ENCODE results near the gene SUMO2.
A peak's percentile ranks its signal among the peaks of the same experiment; 100 is the strongest.
"Not testable (repeated sequence)": the region's sequence is repeated elsewhere in the genome, so short reads cannot be mapped to it uniquely, and the experiment has no call there.

SUMO2 gene

DNA sequence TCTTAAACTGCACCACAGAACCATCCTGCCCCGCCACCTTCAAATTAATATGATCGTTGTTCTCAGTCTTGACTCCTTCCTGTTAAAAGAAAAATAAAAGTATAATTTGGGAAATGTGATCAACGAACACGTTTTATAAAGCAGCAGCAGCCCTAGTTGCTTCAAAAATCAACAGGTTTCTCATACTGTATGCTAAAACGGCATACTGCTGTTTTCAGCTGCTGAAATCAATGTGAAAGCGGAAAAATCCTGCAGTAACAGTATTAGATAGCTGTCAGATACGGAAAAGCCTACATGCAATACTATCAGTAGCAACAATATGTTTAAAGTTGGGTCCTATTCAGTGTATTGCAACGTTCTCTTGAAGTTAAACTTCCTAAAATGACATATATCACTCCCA lies 1.6 kb downstream of the SUMO2 start:
- DNase-seq = no peak

DNA sequence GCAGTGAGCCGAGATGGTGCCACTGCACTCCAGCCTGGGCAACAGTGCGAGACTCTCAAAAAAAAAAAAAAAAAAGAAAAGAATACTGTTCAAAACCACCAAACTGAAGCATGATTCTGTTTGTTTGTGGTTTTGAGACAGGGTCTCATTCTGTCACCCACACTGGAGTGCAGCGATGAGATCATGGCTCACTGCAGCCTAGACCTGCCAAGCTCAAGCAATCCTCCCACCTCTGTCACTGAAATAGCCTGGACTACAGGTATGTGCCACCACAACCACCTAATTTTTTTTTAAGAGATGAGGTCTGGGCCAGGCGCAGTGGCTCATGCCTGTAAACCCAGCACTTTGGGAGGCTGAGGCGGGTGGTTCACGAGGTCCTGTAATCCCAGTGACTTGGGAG lies 4.3 kb downstream of the SUMO2 start:
- DNase-seq = no peak

DNA sequence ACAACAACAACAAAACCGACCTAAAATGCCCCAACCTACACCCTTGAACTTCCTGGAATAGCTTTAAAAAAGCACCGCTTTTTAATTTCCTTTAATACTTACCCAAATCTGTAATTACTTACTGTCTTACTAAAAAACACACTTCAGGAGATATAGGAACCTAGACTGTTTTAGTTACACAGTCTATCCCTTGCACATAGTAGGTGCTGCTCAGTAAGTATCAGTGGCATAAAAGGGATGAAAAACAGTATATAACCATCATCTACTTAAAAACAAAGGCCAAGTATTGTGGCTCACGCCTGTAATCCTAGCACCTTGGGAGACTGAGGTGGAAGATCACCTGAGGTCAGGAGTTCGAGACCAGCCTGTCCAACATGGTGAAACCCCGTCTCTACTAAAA lies 6.1 kb downstream of the SUMO2 start:
- DNase-seq = no peak

DNA sequence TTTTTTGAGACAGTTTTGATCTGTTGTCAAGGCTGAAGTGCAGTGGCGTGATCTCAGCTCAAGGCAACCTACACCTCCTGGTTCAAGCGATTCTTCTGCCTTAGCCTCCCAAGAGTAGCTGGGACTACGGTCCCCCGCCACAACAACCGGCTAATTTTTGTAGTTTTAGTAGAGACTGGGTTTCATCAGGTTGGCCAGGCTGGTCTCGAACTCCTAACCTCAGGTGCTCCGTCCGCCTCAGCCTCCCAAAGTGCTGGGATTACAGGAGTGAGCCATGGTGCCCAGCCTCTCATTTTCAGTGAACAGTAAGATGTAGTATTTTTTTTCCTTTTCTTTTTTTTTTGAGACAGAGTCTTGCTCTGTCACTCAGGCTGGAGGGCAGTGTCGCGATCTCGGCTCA lies 7.8 kb downstream of the SUMO2 start:
- no peak for DNase-seq

DNA sequence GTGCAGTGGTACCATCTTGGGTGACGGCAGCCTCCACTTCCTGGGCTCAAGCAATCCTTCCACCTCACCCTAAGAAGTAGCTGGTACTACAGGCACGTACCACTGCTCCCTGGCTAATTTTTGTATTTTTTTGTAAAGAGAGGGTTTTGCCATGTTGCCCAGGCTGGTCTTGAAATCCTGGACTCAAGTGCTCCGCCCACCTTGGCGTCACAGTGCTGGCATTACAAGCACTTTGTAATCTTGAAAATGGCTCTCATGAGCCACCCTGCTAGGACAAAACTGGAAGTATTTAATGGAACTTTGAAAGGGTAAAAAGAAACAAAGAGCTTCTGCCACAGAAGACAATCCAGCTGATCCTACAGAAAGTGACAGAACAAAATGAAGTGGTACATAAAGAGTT lies 9.2 kb downstream of the SUMO2 start:
- no peak for DNase-seq

DNA sequence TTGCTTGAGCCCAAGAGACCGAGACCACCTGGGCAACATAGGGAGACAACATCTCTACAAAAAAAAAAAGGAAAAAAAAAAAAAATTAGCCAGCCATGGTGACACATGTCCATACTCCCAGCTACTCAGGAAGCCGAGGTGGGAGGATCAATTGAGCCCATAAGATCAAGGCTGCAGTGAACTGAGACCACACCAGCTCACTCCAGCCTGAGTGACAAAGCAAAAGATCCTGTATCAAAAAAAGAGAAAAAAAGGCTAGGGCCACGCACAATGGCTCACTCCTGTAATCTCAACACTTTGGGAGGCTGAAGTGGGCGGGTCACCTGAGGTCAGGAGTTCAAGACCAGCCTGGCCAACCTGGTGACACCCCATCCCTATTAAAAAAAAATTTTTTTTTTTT lies 13.8 kb downstream of the SUMO2 start:
- no peak for DNase-seq

DNA sequence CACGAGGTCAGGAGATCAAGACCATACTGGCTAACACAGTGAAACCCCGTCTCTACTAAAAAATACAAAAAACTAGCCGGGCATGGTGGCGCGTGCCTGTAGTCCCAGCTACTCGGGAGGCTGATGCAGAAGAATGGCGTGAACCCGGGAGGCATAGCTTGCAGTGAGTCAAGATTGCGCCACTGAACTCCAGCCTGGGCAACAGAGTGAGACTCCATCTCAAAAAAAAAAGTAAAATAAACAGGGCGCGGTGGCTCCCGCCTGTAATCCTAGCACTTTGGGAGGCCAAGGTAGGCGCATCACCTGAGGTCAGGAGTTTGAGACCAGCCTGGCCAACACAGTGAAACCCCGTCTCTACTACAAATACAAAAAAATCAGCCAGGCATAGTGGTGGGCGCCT lies 18.2 kb downstream of the SUMO2 start:
- not testable (repeated sequence) for DNase-seq

DNA sequence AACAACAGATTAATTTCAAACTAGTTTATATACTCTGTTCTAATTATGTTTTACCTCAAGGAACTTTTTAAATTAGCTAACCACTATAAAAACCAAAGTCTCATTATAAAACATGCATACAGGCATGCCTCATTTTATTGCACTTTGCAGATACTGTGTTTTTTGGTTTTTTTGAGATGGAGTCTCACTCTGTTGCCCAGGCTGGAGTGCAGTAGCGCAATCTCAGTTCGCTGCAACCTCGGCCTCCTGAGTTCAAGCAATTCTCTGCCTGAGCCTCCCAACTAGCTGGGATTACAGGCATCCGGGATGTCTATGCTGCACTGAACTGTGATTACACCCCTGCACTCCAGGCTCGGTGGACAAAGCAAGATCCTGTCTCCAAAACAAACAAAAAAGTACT lies 19.7 kb downstream of the SUMO2 start:
- no peak for DNase-seq

DNA sequence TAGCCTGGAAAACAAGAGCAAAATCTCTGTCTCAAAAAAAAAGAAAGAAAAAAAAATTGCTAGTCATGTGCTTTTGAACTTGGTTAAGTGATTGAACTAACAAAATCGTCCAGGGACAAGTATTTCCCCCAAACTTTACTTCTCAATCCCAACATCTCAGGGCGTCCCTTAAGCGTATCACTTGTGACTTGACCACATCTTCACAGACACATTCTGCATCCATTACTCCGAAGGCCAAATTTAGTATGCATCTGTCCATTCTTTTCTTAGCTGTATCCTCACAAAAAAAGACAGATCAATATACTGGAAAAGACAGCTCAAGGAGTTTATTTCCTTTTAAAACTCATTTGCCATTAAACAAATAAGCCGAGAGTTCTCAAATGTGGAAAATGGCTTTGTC lies 22.5 kb downstream of the SUMO2 start:
- DNase-seq = no peak

DNA sequence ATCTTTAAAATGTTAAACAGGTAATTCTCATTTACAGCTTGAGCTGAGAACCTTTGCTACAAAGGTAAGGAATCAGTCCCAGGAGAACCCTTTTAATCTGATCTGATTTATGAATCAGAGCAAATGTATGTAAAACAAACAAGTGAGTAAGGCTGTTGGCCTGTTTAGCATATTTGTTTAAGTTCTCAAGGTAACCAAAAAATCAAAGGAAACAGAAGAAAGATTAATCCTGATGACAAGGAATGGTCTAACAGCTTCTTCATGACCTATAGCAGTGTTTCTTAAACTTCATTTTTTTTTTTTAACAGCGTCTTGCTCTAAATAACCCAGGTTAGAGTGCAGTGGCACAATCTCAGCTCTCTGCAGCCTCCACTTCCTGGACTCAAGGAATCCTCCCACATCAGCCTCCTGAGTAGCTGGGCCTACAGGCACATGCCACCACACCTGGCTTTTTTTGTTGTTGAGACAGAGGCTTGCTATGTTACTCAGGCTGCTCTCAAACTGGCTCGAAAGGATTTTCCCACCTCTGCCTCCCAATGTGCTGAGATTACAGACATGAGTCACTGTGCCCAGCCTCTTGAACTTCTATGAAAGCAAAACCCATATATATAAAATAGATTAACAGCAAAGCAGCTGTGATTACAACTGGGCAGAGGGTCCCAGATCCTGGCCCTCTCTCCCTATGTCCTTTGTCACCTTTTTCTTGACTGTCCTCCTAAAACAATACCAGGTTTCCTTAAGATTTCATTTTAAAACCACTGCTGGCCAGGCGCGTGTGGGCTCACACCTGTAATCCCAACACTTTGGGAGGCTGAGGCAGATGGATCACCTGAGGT lies 23.3 kb downstream of the SUMO2 start:
- no peak for DNase-seq

DNA sequence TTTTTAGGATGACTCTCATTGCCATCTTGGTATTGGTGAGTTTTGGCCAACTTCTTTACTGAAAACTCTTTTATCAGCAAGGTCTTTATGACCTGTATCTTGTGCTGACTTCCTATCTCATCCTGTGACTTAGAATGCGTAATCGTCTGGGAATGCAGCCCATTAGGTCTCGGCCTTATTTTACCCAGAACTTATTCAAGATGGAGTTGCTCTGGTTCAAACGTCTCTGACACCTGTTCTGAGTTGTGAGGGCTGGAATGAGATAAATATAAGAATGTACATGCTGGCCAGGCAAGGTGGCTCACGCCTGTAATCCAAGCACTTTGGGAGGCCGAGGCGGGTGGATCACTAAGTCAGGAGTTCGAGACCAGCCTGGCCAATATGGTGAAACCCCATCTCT lies 24.3 kb downstream of the SUMO2 start:
- DNase-seq = not testable (repeated sequence)

DNA sequence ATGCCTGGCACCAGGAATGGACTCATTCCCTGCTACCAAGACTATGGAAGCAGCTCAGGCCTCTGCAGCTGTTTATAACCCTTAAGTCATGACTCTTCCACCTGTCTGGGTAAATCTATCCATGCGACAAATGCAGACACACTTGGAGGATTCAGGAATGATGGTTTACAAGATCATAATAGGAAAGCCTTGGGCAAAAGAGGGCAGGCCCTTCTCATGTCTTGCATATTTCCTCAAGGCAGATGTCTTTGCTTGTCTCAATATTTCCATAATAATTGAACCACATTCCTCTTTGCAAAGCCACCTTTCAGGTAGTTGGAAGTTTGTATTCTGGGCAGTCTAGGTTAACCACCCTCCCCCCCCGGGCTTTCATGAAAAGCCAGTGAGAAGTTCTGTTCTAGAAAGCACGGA lies 27.6 kb downstream of the SUMO2 start:
- DNase-seq = no peak

DNA sequence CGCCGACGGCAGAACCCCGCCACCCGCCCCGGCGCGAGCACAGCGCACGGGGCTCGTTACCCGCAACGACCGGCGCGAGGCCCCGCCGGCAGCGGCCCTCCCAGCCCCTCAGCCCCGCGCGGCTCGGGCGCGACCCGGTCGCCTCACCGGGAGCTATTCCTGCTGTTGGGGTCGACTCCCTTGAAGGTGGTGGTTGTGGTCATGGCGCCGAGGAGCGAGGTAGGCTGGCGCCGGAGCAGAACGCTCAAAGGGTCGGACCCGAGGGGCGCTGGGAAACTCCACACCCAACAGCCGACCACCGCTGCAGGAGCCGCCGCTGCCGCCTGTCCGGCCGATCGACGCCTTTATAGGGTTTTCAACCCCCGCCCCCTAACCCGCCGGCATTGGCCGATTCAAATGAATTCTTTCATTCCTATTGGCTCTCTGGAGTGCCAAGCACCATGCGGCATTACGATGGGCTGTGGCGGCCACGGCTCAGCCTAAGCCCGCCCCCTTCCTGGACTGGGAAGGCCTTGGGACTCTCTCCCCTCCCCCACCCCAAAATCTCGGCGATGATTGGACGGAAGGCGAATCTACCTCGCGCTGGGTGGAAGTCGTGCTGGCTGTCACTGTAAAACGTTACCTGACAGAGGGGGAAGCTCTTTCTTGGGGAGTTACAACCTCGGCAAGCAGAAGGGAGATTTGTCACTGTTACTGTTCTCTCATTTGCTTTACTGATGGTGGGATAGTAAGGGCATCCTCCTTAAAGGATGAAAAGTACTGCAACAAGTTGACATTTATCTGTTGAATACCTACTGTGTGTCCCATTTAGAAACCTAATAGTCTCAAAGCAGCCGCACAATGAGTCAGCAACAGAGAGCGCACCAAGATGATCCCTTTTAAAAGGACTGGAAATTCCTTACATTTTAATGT lies 28.3 kb downstream of the SUMO2 start, which contains the start of gene JPT1:
Gene JPT1 (minus strand): TSS at position 318 of the 912 bp plus-strand sequence. CDS start 115 bp downstream, at position 203.
- DNase-seq = peak; percentile 98

DNA sequence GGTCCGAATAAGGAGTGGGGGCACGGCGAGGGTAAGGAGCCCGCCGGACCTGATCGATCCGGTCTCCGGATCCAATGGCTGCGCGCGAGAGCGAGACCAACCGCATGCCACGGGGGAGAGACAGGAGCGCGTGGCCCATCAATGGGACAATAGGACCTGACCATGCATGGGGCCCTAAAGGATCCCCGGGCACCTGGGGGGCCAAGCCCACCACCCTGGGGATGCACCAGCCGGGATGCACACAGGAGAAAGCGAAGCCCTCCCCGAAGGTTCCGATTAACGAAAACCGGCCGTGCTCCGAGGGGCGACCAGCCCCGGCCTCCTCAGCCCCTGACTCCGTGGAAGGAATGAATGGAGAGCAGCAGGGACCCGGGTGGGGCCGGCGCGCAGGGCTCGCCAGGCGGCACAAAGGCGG lies 29.0 kb downstream of the SUMO2 start:
- no peak for DNase-seq

DNA sequence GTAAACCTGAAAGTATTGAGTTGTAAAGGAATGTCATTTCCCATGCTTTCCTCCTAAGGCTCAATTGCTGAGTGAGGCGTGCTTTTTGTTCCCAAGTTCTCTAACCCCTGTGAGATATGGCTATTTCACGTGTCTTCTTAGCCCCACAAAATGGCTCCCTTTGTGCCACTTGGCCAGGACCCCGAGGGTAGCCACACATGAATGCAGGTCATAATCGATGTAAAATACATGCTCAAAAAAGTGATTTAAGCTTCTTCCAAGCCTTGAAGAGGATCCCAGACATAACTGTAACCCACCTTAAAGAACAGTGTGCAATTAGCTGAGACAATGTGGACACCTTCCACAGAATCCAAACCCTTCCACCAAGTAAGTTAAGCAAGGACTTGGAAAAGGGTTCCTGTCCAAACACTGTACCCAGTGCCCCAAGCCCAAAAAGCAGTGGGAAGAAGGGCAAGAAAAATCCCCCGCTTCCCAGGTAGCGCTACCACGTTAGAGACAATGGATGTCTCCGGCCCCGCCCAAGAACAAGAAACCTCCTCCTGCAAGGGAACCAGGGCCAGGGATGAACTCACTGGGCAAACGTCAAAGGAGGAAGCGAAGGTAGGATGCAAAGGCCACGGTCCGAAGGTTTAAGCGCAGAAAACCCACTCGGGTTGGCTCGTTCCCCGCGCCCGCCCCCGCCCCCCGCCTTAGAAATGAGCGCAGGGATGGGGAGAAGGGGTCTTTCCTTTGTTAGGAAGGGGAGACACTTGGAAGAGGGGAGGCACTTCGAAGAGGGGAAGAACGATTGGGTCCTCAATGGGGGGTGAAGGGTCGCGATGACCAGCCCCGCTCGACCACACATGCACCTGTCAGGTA lies 29.6 kb downstream of the SUMO2 start:
- peak; percentile 17 for DNase-seq

DNA sequence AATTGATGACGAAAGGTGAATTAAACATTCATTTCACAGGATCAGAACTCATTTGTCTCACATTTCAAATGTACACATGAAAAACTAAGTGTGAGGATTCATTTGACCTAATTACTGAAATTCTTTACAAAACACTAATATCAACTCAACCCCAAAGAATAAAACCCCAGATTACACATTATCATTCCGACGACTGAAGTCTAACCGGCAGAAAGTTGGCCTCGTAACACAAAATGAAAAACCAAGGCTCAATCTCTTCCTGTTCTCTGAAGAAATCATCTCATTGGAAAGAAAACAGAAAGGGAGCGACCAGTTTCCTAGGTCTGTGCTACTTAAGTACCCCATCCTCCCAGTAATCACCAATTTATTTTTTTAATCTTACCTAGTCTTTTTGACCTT lies 30.2 kb downstream of the SUMO2 start:
- no peak for DNase-seq

DNA sequence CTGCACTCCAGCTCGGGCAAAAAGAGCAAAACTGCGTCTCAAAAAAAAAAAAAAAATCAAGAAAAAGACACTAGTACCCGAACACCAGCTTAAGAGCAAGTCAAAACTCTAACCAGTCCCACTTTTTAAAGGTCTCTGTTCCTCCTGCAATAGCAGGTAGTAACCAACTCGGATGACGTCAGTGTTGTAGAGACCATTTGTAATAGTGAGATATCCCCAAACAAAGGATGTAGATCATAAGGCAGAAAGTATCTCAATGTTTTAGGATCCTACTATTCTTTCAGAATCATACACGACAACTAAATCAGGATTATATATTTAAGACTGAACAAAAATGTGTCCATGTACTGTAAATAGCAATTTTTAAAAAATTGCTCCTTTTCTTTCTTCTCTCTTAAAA lies 30.8 kb downstream of the SUMO2 start:
- DNase-seq = no peak

DNA sequence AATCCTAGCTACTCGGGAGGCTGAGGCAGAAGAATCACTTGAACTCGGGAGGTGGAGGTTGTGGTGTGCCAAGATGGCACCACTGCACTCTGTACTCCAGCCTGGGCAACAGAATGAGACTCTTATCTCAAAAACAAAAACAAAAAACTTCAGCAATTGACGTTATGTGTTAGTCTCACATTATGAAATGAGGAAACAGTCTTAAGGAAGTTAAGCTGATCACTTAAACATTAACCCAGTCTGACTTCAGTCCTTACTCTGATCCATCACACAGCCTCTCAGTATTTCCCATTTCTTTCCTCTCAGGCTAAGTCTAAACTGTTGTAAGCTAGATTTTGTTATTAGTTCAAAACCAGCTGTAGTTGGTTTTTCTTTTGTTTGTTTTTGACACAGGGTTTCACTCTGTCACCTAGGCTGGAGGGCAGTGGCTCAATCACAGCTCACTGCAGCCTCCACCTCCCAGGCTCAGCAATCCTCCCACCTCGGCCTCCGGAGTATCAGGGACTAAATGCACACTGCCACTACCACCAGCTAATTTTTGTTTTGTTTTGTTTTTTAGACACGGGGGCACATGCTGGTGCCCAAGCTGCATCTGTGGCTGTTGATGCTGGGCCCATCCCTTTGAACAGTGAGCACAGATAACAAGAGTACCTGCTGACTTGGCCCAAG lies 34.7 kb downstream of the SUMO2 start:
- no peak for DNase-seq

DNA sequence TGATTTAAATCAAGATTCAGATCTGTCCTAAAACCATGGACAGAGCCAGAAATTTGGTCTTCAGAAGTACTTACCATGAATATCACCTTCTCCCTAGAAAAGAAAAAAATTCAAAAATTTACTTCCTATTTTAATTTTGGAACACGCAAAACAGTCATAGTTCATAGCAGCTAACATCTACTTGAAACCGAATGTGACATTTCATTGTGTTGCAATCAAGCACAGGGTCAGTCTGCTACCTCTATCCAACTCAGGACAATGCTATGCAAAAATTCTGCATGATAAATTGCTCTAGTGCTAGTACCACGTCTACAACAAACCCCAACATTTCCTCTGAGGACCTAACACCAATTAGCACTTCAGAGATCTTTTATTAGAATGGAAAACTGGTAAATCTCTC lies 36.2 kb downstream of the SUMO2 start:
- no peak for DNase-seq

DNA sequence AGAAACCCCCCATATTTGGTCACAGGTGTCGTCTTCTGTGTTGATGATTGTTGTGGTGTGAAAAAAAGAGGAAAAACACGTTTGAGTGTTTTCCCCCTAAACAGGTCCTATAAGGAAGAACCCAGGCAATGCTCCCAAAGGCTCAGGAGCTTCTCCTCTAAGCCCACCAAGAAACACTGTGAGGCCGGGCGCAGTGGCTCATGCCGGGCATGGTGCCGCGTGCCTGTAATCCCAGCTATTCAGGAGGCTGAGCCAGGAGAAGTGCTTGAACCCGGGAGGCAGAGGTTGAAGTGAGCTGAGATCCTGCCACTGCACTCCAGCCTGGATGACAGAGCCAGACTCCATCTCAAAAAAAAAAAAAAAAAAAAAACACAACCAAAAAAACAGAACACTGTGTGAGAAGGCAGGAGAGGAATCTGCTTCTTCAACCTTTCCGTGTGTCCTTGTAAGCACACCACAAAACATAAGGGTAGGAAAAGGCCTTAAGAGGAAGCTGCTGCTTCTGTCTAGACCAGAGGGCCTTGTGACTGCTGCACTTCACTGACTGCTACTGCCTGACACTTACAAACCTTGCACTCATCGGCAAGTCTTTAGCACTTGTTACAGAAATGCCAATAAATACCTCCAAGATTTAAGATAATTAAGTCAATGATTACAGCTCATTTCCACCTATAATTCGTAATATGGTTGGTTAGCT lies 37.8 kb downstream of the SUMO2 start:
- no peak for DNase-seq

DNA sequence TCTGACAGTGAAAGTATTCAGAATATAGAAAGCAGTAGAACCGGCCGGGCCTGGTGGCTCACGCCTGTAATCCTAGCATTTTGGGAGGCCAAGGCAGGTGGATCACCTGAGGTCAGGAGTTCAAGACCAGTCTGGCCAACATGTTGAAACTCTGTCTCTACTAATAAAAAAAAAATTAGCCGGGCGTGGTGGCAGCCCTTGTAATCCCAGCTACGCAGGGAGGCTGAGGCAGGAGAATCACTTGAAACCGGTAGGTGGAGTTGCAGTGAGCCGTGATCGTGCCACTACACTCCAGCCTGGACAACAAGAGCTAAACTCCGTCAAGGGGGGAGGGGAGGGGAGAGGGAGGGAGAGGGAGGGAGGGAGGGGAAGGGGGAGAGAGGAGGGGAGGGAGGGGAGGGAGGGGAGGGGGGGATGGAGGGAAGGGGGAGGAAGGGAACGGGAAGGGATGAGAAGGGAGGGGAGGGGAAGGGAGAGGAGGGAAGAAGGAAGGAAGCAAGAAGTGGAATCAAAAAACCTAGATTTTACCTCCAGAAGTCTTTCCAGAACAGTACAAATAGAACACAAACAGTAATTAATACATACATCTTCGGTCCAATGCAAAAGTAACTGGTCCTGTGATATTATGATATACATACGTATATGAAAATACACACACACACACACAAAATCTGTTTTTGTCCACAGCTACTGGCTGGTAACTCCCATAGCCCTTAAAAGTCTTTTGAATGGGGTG lies 40.4 kb downstream of the SUMO2 start:
- no peak for DNase-seq
